GM18870 (cell line): ENCODE results near the gene MIPEP.
"Not testable (repeated sequence)": the region's sequence is repeated elsewhere in the genome, so short reads cannot be mapped to it uniquely, and the experiment has no call there.

Source experiments
- ATAC-seq: cut with Tn5 transposase; IDR thresholded peaks from one replicate; pipeline ENCODE4 v1.9.1; 2021; ENCODE audit warnings: moderate library complexity; ENCODE audit not compliant: unreplicated experiment

MIPEP gene

GRCh38 chr13:23888658-23889614 is at the start of gene MIPEP:
Gene MIPEP, minus strand, starts transcription at chr13:23889400. Its CDS starts 80 bp downstream, at chr13:23889320.
- peak; percentile 84 for ATAC-seq

- no peak for ATAC-seq
Observed at GRCh38 chr13:23934520-23934919, 45.3 kb upstream of the MIPEP start.

- ATAC-seq, result no peak
Observed at GRCh38 chr13:23928985-23929384, 39.8 kb upstream of the MIPEP start.

GRCh38 chr13:23923031-23923430 is 33.8 kb upstream of the MIPEP start:
- no peak for ATAC-seq

GRCh38 chr13:23922005-23922932 is 33.1 kb upstream of the MIPEP start:
- ATAC-seq, result no peak

GRCh38 chr13:23921451-23921888 is 32.3 kb upstream of the MIPEP start:
- no peak for ATAC-seq

- no peak for ATAC-seq
Observed at GRCh38 chr13:23919006-23919405, 29.8 kb upstream of the MIPEP start.

- no peak for ATAC-seq
Observed at GRCh38 chr13:23918208-23918607, 29.0 kb upstream of the MIPEP start.

GRCh38 chr13:23915308-23915707 is 26.1 kb upstream of the MIPEP start:
- ATAC-seq, result no peak

GRCh38 chr13:23912469-23912868 is 23.3 kb upstream of the MIPEP start:
- no peak for ATAC-seq

GRCh38 chr13:23909606-23910005 is 20.4 kb upstream of the MIPEP start:
- ATAC-seq, result no peak

GRCh38 chr13:23905766-23906165 is 16.6 kb upstream of the MIPEP start:
- ATAC-seq, result no peak

GRCh38 chr13:23903906-23904280 is 14.7 kb upstream of the MIPEP start:
- ATAC-seq, result no peak

GRCh38 chr13:23902975-23903905 is 14.0 kb upstream of the MIPEP start:
- ATAC-seq, result no peak

GRCh38 chr13:23901365-23901764 is 12.2 kb upstream of the MIPEP start:
- no peak for ATAC-seq

GRCh38 chr13:23899555-23899954 is 10.4 kb upstream of the MIPEP start:
- ATAC-seq, result no peak

- no peak for ATAC-seq
Observed at GRCh38 chr13:23898101-23898500, 8.9 kb upstream of the MIPEP start.

- not testable (repeated sequence) for ATAC-seq
Observed at GRCh38 chr13:23897452-23897919, 8.3 kb upstream of the MIPEP start, which contains the start of gene C1QTNF9B. Gene C1QTNF9B, minus strand, starts transcription at chr13:23897502.

GRCh38 chr13:23894746-23895145 is 5.5 kb upstream of the MIPEP start:
- ATAC-seq, result not testable (repeated sequence)

- ATAC-seq, result not testable (repeated sequence)
Observed at GRCh38 chr13:23893791-23894190, 4.6 kb upstream of the MIPEP start.
